M059J (cell line): ENCODE data around the gene TNFRSF4. TPM values are rescaled to one million over a fixed set of nuclear protein-coding genes. Genes with fewer than 3 reads are reported as not detected.

Experiments used
- DNase-seq: peaks from one replicate; pipeline ENCODE4 v3.0.0-alpha.2; 2012; ENCODE audit warnings: low read depth
- total RNA-seq: library from RNA; depleted of rRNA; stranded (reverse); fragments of >200 nt; shearing (Covaris generic); gene quantifications from 2 replicates; pipeline ENCODE4 v1.2.3, GENCODE V29; 2014

The TNFRSF4 gene
- total RNA-seq, 1 experiment from 2014 or later: not detected

DNA sequence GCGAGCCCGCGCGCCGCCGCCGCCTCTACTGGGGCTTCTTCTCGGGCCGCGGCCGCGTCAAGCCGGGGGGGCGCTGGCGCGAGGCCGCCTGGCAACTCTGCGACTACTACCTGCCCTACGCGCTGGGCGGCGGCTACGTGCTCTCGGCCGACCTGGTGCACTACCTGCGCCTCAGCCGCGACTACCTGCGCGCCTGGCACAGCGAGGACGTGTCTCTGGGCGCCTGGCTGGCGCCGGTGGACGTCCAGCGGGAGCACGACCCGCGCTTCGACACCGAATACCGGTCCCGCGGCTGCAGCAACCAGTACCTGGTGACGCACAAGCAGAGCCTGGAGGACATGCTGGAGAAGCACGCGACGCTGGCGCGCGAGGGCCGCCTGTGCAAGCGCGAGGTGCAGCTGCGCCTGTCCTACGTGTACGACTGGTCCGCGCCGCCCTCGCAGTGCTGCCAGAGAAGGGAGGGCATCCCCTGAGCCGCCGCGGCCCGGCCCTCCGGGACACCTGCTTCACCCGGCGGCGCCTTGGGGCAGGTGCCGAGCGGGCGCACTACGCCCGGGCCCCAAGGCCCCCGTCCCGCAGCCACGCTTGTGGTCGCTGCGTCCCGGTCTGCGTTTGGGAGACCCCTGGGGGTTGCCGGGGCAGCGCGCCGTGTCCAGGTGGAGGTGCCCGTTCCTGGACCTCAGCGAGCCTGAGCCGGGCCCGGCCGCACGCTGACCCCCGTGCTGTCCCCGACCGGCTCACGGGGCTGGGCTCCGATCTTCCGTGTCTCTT lies 19.0 kb upstream of the TNFRSF4 start:
- no peak for DNase-seq

DNA sequence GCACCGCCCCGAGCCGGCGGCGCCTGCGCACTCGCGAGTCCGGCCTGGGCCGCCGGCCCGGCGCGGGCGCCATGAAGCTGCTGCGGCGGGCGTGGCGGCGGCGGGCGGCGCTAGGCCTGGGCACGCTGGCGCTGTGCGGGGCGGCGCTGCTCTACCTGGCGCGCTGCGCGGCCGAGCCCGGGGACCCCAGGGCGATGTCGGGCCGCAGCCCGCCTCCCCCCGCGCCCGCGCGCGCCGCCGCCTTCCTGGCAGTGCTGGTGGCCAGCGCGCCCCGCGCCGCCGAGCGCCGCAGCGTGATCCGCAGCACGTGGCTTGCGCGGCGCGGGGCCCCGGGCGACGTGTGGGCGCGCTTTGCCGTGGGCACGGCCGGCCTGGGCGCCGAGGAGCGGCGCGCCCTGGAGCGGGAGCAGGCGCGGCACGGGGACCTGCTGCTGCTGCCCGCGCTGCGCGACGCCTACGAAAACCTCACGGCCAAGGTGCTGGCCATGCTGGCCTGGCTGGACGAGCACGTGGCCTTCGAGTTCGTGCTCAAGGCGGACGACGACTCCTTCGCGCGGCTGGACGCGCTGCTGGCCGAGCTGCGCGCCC lies 18.3 kb upstream of the TNFRSF4 start, which contains the start of gene B3GALT6:
Gene B3GALT6 (plus strand): TSS at position 30 of the 588 bp plus-strand sequence. CDS start 42 bp downstream, at position 72.
- DNase-seq: no peak

DNA sequence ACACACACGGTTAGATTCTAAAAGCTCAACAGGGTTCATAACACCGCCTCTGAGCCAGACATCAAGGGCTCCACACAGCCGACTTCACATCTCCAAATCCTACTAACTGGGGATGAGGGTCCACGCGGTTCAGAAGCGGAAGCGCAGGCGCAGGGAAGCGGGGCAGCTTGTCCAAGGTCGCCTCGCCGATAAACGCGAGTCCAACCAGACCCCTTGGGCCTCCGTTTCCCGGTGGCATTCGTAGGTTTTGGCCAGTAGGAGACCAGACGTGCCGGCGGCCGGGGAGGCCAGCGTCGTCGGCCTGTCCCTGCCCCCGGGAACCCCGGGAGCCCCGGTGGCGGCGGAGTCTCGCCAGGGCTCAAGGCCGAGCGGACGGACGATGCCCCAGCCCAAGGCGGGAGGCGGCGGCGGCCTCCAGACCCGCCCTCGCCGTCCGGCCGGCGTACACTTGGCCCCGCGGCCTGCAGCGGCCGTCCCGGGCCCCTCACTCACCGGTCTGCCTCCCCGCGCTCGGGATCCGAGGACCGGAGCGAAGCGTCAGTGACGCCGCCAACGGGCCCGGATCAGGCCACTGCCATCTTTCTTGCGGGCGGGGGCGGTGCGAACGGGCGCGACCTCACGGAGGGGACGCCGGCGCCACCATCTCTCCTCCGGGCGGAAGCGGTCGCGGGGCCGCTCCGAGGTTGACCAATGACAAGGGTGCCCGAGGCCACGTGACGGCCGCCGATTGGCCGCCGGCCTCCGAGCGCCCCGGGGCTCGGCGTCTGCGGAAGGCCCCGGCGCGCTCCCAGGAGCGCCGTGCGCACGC lies 17.7 kb upstream of the TNFRSF4 start, which contains the start of gene SDF4:
Gene SDF4 (minus strand): TSS at position 602 of the 808 bp plus-strand sequence. CDS start 3,229 bp downstream, outside the sequence.
- DNase-seq: peak; percentile 94

DNA sequence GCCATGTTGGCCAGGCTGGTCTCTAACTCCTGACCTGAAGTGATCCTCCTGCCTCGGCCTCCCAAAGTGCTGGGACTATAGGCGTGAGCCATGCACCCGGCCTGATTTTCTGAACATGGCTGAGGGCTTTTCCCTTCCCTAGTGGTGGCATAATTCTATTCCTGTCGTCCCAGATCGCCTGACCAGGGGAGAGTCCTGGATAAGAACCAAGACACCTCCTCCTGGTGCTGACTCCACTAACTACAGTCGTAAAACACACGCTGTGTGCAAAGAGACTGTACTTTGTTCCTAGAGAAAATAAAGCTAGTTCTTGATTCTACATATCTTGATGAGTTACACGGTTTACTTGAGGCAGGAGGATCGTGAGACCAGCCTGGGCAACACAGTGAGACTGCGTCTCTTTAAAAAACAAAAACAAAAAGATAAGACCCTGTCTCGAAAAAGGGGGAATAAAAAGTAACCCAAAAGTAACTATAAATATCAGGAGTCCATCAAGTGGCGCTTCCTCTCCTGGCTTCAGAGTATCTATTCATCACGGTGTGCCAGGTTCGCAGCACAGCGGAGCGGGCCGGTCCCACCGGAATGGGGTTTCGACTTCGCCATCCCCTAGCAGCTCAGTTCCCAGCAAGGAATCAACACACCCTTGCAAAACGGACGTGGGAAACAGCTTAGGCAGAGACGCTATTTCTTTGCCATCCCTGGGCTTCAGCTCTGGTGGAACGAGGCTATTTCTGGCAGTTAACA lies 16.9 kb upstream of the TNFRSF4 start:
- peak; percentile 61 for DNase-seq

DNA sequence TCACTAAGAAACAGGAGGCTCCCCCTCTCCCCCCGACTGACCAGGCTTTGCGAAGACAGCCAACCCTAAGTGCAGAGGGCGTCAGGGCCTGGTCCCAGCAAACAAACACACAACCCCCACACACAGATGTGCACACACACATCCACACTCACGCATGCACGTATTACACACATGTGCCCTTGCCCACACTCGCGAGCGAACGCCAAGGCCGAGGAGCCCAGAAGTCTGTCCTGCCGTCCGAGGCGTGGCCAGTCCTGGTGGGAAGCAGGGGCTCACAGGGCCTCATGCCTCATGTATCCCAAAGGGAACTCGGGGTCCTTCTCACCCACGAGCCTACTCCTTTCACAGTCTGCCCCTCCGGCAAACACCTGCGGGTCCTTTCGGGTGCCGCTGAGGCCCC lies 15.8 kb upstream of the TNFRSF4 start:
- no peak for DNase-seq

DNA sequence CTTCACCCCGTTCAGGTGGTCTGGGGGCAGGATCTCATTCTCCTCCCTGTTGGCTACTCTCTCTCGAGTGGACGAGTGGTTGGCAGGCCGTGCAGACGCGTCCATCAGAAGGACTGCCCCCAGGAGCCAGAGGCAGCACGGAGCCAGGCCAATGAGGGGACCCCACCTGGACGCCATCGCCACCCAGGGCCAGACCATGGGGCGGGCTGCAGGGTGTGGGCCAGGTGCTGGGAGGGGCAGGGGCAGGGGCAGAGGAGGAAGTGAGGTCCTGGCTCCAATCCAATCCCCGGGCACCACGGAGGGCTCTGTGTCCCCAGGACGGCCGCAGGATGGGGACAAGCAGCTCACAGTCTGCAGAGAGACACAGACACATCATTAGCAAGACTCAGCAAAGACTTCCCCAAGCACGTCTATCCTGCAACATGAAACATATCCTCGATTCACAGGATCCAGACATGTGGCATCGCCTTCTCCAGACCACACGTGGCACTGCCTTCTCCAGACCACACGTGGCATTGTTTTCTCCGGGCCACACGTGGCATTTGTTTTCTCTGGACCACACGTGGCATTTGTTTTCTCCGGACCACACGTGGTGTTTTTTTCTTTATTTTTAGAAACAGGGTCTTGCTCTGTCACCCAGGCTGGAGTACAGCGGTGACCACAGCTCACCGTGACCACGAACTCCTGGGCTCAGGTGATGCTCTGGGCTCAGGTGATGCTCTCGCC lies 14.8 kb upstream of the TNFRSF4 start:
- DNase-seq: no peak

DNA sequence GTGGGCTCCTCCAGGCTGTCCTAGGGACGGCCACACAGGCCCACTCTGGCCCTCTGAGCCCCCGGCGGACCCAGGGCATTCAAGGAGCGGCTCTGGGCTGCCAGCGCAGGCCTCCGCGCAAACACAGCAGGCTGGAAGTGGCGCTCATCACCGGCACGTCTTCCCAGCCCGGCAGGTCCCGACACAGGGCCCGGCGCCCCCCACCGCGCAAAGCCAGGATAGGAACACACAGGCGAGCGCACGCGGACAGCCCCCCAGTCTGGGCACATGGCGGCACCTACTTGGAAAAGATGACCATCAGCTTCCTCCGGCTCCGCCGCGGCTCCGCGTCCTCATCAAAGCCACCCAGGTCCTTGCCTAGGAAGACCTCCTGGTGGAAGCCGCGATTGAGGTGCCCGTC lies 14.2 kb upstream of the TNFRSF4 start:
- DNase-seq: no peak

DNA sequence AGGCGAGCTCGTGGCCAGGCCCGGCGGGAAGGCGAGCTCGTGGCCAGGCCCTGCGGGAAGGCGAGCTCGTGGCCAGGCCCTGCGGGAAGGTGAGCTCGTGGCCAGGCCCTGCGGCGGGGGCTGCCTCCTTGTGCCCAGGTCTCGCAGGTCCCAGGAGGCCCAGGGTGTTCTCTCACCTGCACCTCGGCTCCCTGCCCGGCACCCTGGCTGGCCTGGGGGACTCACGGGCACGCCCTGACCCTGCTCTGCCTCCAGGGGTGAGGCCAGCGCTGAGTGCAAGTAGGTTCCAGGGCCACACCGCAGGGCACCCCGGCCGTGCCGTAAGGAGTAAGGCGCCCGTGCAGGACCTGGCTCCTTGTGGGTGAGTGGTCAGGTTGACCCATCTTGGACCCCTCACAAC lies 13.4 kb upstream of the TNFRSF4 start:
- no peak for DNase-seq

DNA sequence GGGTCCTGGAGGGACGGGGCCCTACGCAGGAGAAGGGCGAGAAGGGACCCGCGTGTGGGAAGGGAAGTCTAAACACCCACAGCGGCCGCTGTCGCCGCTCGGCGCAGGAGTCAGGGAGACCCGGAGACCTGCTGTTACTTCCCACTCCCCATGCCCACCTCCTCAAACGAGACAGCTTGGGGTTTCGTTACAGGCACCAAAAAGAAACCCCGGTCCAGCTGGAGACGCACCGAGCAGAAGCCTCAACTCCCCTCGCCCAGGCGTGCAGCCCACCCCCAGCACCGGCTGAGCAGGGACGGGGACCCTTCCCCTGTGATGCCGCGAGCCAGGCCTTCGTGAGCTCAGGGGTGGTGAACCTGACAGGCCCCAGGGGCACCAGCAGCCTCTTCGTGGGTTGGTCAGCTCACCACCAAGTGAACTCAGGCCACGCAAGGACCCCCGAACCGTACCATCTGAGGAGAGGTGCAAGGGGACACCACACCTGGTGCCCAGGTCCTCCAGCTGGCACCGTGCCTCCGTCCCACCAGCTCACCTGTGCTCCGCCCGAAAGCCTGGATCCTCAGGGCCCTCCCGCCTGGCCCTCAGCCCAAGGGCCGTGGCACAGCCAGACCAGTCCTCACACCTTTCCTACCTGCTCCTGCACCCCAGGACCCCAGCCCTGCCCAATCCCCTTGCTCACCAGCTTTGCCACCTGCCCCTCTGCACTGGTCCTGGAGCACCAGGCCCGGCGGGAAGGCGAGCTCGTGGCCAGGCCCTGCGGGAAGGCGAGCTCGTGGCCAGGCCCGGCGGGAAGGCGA lies 12.8 kb upstream of the TNFRSF4 start:
- no peak for DNase-seq

DNA sequence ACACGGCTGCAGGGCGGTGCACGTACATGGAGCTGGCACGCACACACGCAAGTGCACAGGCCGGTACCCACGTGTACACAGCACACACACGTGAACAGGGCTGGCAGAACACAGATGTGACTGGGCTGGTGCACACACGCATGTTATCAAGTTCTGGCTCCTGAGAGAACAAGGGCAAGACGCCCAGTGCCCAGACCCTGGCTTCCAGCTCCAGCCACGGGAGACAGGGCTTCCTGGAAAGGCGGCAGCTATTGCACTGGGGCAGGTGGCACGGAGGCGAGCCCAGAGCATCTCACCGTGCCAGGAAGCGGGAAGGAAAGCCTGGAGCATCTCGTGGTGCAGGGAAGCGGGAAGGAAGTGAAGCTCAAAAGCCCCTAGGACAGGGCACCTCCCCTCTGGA lies 12.0 kb upstream of the TNFRSF4 start:
- no peak for DNase-seq

DNA sequence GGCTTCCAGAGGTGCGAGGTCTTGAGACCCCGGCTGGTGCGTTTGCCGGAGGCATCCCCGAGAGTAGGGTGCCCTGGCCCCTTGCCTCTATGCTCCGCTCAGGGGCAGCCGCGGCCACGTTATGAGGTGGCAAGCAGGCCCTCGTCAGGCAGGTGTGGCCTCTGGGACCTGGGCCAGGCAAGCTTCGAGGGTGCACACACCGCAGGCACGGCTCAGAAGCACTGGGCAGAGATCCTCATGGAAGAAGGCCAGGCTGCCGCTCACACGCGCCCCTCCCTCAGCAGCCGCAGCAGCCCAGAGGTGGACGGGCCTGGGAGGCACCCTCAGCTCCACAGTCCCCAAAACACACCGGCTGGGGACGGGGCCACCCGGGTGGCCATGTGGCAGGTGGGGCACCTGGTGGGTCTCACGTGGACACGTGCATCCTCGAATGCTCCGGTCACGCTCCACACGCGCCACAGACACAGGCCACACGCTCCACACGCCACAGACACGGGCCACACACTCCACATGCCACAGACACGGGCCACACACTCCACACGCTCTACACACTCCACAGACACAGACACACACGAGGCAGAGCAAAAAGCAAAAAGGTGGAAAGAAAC lies 11.4 kb upstream of the TNFRSF4 start:
- DNase-seq: no peak

DNA sequence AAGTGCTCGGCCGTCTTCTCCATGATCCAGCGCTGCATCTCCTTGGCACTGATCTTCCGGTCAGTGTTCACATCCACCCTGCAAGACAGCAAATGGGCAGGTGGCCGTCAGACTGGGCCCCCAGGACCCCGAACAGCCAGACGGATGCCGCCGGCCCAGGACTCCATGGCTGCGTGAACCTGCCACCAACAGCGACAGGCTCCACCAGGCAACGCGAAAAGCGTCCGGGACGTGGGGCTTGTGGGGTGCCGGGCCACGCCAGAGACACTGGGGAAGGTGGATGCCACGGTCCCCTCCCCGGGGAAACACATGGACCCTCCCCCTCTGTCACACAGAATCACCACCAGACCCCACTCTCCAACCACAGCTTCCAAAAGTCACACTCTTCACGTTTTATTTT lies 9.9 kb upstream of the TNFRSF4 start:
- DNase-seq: no peak

DNA sequence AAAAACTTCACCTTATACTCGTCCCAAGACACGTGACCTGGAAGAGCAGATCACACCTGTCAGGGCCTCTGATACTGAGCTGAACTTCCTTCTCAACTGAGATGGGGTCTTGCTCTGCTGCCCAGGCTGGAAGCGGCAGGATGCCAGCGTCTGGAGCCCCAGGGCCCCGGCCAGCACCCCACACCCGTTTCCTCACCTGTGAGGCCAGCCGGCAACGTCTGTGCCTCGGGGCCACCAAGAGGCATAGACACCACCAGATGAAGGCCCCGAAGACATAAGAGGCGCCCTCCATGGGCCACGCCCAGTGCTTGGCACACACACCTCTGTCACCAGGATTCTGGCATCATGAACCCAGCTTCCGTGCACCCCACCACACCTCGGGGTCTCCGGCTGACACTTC lies 9.4 kb upstream of the TNFRSF4 start:
- DNase-seq: no peak

DNA sequence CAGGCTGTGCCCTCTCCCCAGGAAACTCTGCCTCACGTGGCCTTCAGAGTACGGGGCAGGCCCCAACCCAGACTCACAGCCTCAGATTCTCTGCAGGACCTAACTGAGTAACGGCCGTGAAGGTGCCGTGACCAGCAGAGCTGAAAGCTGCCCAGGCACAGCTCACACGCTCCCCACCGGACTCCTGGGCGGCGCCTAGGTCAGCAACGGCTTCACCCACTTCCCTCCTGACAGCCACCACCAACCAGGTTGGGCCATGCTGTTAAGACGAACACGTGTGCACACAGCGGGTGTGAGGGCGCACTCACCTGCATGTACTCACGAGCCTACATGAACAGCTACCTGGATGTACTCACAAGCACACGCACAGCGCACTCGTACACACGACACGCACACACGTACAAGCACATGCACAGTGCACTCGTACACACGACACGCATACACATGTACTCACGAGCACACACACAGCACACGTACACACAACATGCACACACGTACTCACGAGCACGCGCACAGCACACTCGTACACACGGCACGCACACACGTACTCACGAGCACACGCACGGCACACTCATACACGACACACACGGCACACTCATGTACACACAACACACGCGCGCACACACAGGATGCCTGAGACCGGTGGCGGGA lies 8.7 kb upstream of the TNFRSF4 start:
- DNase-seq: no peak

DNA sequence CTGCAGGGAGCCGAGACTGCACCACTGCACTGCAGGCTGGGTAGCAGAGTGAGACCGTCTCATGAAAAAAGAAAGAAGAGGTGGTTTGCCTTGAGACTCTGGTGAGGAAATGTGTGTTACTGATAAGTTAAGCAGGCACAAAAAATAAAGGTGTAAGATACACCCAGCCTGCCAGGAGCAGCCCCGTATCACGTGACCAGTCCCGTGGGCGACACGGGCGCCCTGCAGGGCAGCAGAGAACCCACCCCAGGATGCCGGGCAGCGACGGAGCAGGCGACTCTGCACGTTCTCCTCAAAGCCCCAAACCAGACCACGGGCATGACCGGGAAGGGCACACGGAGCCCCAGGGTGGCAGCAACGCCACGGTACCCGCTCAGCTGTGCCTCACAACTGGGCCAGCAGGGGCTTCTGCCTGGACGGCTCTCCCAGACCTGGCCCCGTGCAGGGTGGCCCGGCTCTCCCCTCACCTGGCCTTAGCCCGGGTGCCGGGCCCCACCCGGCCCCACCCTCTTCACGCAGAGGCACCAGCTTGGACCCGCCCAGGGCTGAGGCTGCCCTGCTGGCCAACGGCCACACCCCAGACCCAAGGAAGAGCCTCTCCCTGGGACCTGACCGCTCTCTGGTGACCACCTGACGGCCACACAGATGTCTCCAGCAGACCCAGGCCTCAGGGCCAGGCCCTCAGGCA lies 8.1 kb upstream of the TNFRSF4 start:
- no peak for DNase-seq

DNA sequence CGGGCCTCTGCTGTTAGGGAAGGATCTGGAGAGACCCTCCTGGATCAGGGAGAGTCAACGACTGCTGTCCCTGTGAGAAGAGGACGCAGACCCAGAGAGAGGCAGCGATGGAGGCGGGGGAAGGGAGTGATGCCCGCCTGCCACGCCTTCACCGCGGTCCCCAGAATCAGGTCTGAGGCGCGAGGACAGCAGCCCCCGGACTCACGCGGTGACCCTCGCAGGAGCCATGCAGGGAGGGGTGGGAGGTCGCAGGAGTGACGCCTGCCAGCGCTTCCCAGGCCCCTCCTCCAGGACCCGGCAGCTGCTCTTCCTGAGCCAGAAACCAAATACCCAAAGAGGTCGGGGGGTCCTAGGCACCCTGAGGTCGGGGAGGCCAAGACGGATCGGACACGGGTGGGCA lies 6.2 kb upstream of the TNFRSF4 start:
- no peak for DNase-seq

DNA sequence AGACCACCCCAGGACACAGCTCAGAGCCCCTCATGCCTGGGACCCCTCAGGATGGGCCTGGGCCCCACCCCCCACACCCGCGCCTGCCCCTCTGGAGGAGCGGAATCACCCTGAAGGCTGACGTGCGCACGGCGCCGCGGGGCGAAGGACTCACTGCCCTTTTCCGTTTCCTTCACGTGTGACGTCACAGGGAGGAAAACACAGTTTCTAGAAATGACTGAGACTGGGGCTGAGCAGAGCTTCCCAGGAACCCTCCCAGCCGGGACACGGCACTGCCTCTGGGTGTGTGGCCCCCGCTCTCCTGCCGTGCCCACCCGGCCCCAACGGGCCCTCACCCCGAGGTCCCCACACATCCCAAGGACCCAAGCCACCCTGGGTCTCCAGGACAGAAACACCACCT lies 5.4 kb upstream of the TNFRSF4 start:
- DNase-seq: no peak

DNA sequence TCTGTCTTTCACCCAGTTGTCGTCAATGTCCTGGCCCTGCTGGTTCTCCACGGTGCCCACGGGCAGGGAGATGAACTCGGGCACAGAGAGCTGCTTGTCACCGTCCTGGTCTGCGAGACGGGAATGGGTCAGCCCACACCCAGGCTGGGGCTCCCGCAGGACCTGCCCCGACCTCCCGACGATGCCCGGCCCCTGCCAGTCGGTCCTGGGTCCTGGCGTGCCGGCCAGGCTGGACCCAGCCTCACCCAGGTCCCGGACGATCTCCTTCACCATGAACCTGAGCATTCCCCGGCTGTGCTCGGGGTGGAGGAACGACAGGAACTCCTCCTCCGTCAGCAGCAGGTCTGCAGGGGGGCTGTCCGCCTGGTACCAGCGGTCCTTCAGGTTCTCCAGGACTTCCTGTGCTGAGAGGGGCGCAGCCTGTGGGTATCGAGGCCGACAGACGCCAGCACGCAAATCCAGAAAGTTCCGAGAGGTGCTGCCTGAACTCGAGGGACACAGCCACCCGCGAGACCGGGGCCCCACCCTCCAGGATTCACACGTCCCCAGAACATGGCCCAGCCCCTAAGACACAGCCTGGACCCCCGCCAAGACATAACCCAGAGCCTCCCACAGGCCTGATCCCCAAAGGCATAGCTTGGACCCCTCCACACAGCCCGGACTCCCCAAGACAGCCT lies 4.7 kb upstream of the TNFRSF4 start:
- DNase-seq: no peak
